GM10266 (cell line): ENCODE results near the gene MPV17L2.

Source experiments
- DNase-seq: peaks from one replicate; pipeline ENCODE4 v3.0.0; 2012; ENCODE audit errors: extremely low spot score
- CTCF ChIP-seq: IDR thresholded peaks from 2 replicates; pipeline ENCODE4 v1.5.1; 2012; ENCODE audit warnings: mild to moderate bottlenecking, low read depth; ENCODE audit not compliant: control insufficient read depth, insufficient read depth; ENCODE audit errors: missing control alignments

The MPV17L2 gene

GRCh38 chr19:18227781-18228271, 34.8 kb downstream of the MPV17L2 start:
- TF ChIP-seq CTCF: no peak
- DNase-seq: no peak

- TF ChIP-seq CTCF: peak; percentile 32
- no peak for DNase-seq
Measured at GRCh38 chr19:18229474-18229873, 36.5 kb downstream of the MPV17L2 start.

- no peak for TF ChIP-seq CTCF
- no peak for DNase-seq
Measured at GRCh38 chr19:18229915-18230314, 36.9 kb downstream of the MPV17L2 start.

GRCh38 chr19:18230941-18231734, 38.1 kb downstream of the MPV17L2 start:
- no peak for TF ChIP-seq CTCF
- DNase-seq: no peak

- TF ChIP-seq CTCF: no peak
Measured at GRCh38 chr19:18231775-18232174, 38.8 kb downstream of the MPV17L2 start.

GRCh38 chr19:18232540-18233223, 39.7 kb downstream of the MPV17L2 start:
- no peak for DNase-seq
- TF ChIP-seq CTCF: no peak

More at GRCh38 chr19:18231775-18232174, 38.8 kb downstream of the MPV17L2 start:
- no peak for DNase-seq

GRCh38 chr19:18233224-18233825, 40.3 kb downstream of the MPV17L2 start:
- DNase-seq: peak; percentile 80
- TF ChIP-seq CTCF: no peak
